ENCODE measurements around the gene CSF3R. TPM values are rescaled to one million over a fixed set of nuclear protein-coding genes. Genes with fewer than 3 reads are reported as not detected.

The CSF3R gene
- total RNA-seq, 4 donors from 2014 or later = 12.5 to 27.8 (median 19.8) TPM

GRCh38 chr1:36476945-36477344 lies 5.8 kb downstream of the CSF3R start:
- peaks cover 0 to 7% (median 0%) of the 10 kb centered on the region in 4 donors for H3K4me1 ChIP-seq
- H3K27me3 ChIP-seq = no peaks in the 10 kb centered on the region
- no peak for DNase-seq (ENCODE audit: low spot score in 2 of 2)
- TF ChIP-seq CTCF (IDR thresholded peaks at IDR 0.05) (no peak), POLR2A (IDR thresholded peaks at IDR 0.05) (no peak), EP300 (IDR thresholded peaks at IDR 0.05) (no peak)
- no peak overlapping the region for H3K4me3 ChIP-seq
- H3K36me3 ChIP-seq = no peaks in the 10 kb centered on the region
- no peaks in the 10 kb centered on the region for H3K9me3 ChIP-seq
- WGBS, 2 donors = 83 to 84% methylated on average over 5 of the region's 5 CpGs
- no peak overlapping the region for H3K27ac ChIP-seq

- DNase-seq (ENCODE audit: low spot score in 2 of 2) = no peak
- TF ChIP-seq CTCF (IDR thresholded peaks at IDR 0.05) (no peak), EP300 (IDR thresholded peaks at IDR 0.05) (no peak), POLR2A (IDR thresholded peaks at IDR 0.05) (no peak)
- no peaks in the 10 kb centered on the region for H3K36me3 ChIP-seq
- no peaks in the 10 kb centered on the region for H3K27me3 ChIP-seq
- no peak overlapping the region for H3K27ac ChIP-seq
- no peaks in the 10 kb centered on the region for H3K9me3 ChIP-seq
- H3K4me1 ChIP-seq = no peaks in the 10 kb centered on the region
- H3K4me3 ChIP-seq = no peak overlapping the region
- 74 to 77% methylated on average over 7 of the region's 7 CpGs for WGBS, 2 donors
These were observed 6.7 kb downstream of the CSF3R start for GRCh38 chr1:36475910-36476604.

- Histone ChIP-seq H3K27me3 (no peaks in the 10 kb centered on the region), H3K36me3 (no peaks in the 10 kb centered on the region), H3K9me3 (no peaks in the 10 kb centered on the region), H3K4me1 (no peaks in the 10 kb centered on the region), H3K27ac (no peak overlapping the region), H3K4me3 (no peak overlapping the region)
- DNase-seq (ENCODE audit: low spot score in 2 of 2) = no peak
- 66 to 68% methylated on average over 9 of the region's 9 CpGs for WGBS, 2 donors
- TF ChIP-seq POLR2A (IDR thresholded peaks at IDR 0.05) (no peak), EP300 (IDR thresholded peaks at IDR 0.05) (no peak), CTCF (IDR thresholded peaks at IDR 0.05) (no peak)
These were observed 7.4 kb downstream of the CSF3R start for GRCh38 chr1:36475341-36475740.

GRCh38 chr1:36472656-36473055 lies 10.1 kb downstream of the CSF3R start:
- WGBS, 2 donors = 75 to 76% methylated on average over 6 of the region's 6 CpGs
- H3K27ac ChIP-seq = no peak overlapping the region
- no peaks in the 10 kb centered on the region for H3K36me3 ChIP-seq
- no peaks in the 10 kb centered on the region for H3K4me1 ChIP-seq
- no peak for DNase-seq (ENCODE audit: low spot score in 2 of 2)
- no peak for TF ChIP-seq POLR2A (IDR thresholded peaks at IDR 0.05)
- TF ChIP-seq EP300 (IDR thresholded peaks at IDR 0.05) = no peak
- TF ChIP-seq CTCF (IDR thresholded peaks at IDR 0.05) = no peak
- no peaks in the 10 kb centered on the region for H3K27me3 ChIP-seq
- H3K4me3 ChIP-seq = no peak overlapping the region
- H3K9me3 ChIP-seq = no peaks in the 10 kb centered on the region

GRCh38 chr1:36471830-36472641 lies 10.7 kb downstream of the CSF3R start:
- no peak for DNase-seq (ENCODE audit: low spot score in 2 of 2)
- no peaks in the 10 kb centered on the region for H3K27me3 ChIP-seq
- TF ChIP-seq POLR2A (IDR thresholded peaks at IDR 0.05) (no peak), EP300 (IDR thresholded peaks at IDR 0.05) (no peak), CTCF (IDR thresholded peaks at IDR 0.05) (no peak)
- no peaks in the 10 kb centered on the region for H3K4me1 ChIP-seq
- no peak overlapping the region for H3K27ac ChIP-seq
- H3K4me3 ChIP-seq = no peak overlapping the region
- no peaks in the 10 kb centered on the region for H3K36me3 ChIP-seq
- WGBS, 2 donors = 45 to 61% methylated on average over 16 to 21 of the region's 22 CpGs
- no peaks in the 10 kb centered on the region for H3K9me3 ChIP-seq
